Endothelial cell of umbilical vein (primary cell): ENCODE measurements around the gene SLC5A10. TPM values are rescaled to one million over a fixed set of nuclear protein-coding genes. Genes with fewer than 3 reads are reported as not detected.
"Not testable (repeated sequence)": the region's sequence is repeated elsewhere in the genome, so short reads cannot be mapped to it uniquely, and the experiment has no call there.

Experiments used
- BruUV-seq: library from RNA; stranded (reverse); fragments of 400-500 nt; replicated peaks from 2 replicates; lab custom pipeline; 2021; lab: Mats Ljungman, UMichigan
- CTCF ChIA-PET: fragments of 300-600, 350-600 bp; sonication (Branson Sonifier 250); formaldehyde crosslinking; loops from one replicate; lab custom pipeline; 2021; ENCODE audit warnings: antibody characterized with exemption, inconsistent platforms; lab: Charles Lee
- POLR2A ChIA-PET: fragments of 300-600, 350-600 bp; sonication (Branson Sonifier 250); formaldehyde crosslinking; loops from one replicate; lab custom pipeline; 2021; ENCODE audit warnings: antibody characterized with exemption, inconsistent platforms; lab: Charles Lee
- DNase-seq: peaks from one replicate; pipeline ENCODE4 v3.0.0-alpha.2; 2011; ENCODE audit warnings: low read depth, low spot score
- FAIRE-seq: peaks from 2 replicates; lab custom pipeline; 2011; peaks lifted over from hg19 to GRCh38; lab: Jason Lieb, UNC
- H2AFZ ChIP-seq: 2 replicates; pipeline ENCODE4 v1.6.0; 2012; ENCODE audit warnings: low read depth, low read length, control low read depth, inconsistent platforms
- H3K27ac ChIP-seq: 2 replicates; pipeline ENCODE4 v1.5.1; 2011; ENCODE audit warnings: low read depth, mild to moderate bottlenecking, control low read depth, low read length, moderate library complexity; ENCODE audit not compliant: insufficient read depth
- H3K27me3 ChIP-seq, 2 experiments: 2 replicates each; pipeline versions ENCODE4 v1.6.0 to v1.6.1; 2011; ENCODE audit warnings: low read length in 2 of 2, mixed read lengths in 1 of 2; ENCODE audit not compliant: control insufficient read depth in 2 of 2, insufficient read depth in 2 of 2
- H3K36me3 ChIP-seq, 2 experiments: 2 replicates in 1 of 2; 3 replicates in 1 of 2; pipeline ENCODE4 v1.5.1; 2011; ENCODE audit warnings: low read length in 2 of 2, mild to moderate bottlenecking in 1 of 2, moderate library complexity in 1 of 2; ENCODE audit not compliant: control insufficient read depth in 2 of 2, insufficient read depth in 2 of 2; ENCODE audit errors: extremely low read depth in 1 of 2
- H3K4me1 ChIP-seq: 3 replicates; pipeline ENCODE4 v1.5.1; 2011; ENCODE audit warnings: mild to moderate bottlenecking, low read length; ENCODE audit not compliant: control insufficient read depth, insufficient read depth; ENCODE audit errors: extremely low read depth
- H3K4me2 ChIP-seq: 2 replicates; pipeline ENCODE4 v1.6.1; 2011; ENCODE audit warnings: low read length, control low read depth, mixed read lengths; ENCODE audit not compliant: insufficient read depth
- H3K4me3 ChIP-seq, 3 experiments: fragments of 200-600 bp in 1 of 3; sonication (generic), shearing (Covaris generic) in 1 of 3; replicated peaks in 1 of 3; 2 replicates each; pipeline ENCODE4 v1.5.1; 2011 to 2016; ENCODE audit warnings: control low read depth in 3 of 3, low read length in 3 of 3, mild to moderate bottlenecking in 2 of 3, inconsistent platforms in 1 of 3, low read depth in 1 of 3, moderate library complexity in 1 of 3; ENCODE audit not compliant: insufficient read depth in 1 of 3
- H3K79me2 ChIP-seq: 2 replicates; pipeline ENCODE4 v1.6.0; 2012; ENCODE audit warnings: low read length, inconsistent platforms; ENCODE audit not compliant: control insufficient read depth, insufficient read depth
- H3K9ac ChIP-seq: replicated peaks from 2 replicates; pipeline ENCODE3; 2011; ENCODE audit warnings: low read length, control low read depth; ENCODE audit not compliant: insufficient read depth; ENCODE audit errors: extremely low read depth
- H3K9me1 ChIP-seq: replicated peaks from 3 replicates; pipeline ENCODE4 v1.6.0; 2011; ENCODE audit warnings: mild to moderate bottlenecking, low read length; ENCODE audit not compliant: control insufficient read depth, insufficient read depth; ENCODE audit errors: extremely low read depth
- H3K9me3 ChIP-seq: replicated peaks from 2 replicates; pipeline ENCODE4 v1.5.1; 2012; ENCODE audit warnings: low read length, inconsistent platforms; ENCODE audit not compliant: control insufficient read depth, insufficient read depth
- H4K20me1 ChIP-seq: replicated peaks from 2 replicates; pipeline ENCODE3; 2011; ENCODE audit warnings: mild to moderate bottlenecking, low read length; ENCODE audit not compliant: control insufficient read depth, insufficient read depth; ENCODE audit errors: extremely low read depth
- CTCF ChIP-seq, 2 donors: IDR thresholded peaks; 1 replicate in 1 of 2; 2 replicates in 1 of 2; pipeline ENCODE4 v1.5.1; 2011; ENCODE audit warnings: low read length in 2 of 2, mild to moderate bottlenecking in 2 of 2, moderate library complexity in 2 of 2, control low read depth in 1 of 2, inconsistent platforms in 1 of 2, low read depth in 1 of 2; ENCODE audit not compliant: insufficient read depth in 1 of 2; ENCODE audit errors: extremely low read depth in 1 of 2
- EZH2 ChIP-seq: IDR thresholded peaks from 2 replicates; pipeline ENCODE4 v1.6.1; 2012; ENCODE audit warnings: borderline replicate concordance, low read depth, mild to moderate bottlenecking, moderate library complexity, low read length, inconsistent platforms; ENCODE audit not compliant: severe bottlenecking
- FOS ChIP-seq: IDR thresholded peaks from 2 replicates; pipeline ENCODE4 v1.6.1; 2011; ENCODE audit warnings: mild to moderate bottlenecking, low read length, moderate library complexity, borderline replicate concordance; ENCODE audit not compliant: insufficient read depth
- GATA2 ChIP-seq: IDR thresholded peaks from 2 replicates; pipeline ENCODE4 v1.7.0; 2011; ENCODE audit warnings: low read depth, mild to moderate bottlenecking, moderate library complexity, mixed read lengths, low read length; ENCODE audit not compliant: insufficient read length, insufficient read depth
- JUN ChIP-seq: IDR thresholded peaks from 2 replicates; pipeline ENCODE4 v1.6.1; 2011; ENCODE audit warnings: borderline replicate concordance, low read depth; ENCODE audit not compliant: insufficient read length, insufficient read depth
- MAX ChIP-seq: IDR thresholded peaks from 2 replicates; pipeline ENCODE4 v1.6.1; 2011; ENCODE audit not compliant: insufficient read depth, insufficient read length
- MYC ChIP-seq: IDR thresholded peaks from one replicate; pipeline ENCODE4 v1.6.1; 2011; ENCODE audit warnings: mild to moderate bottlenecking, low read depth, low read length
- POLR2A ChIP-seq: IDR thresholded peaks from 2 replicates; pipeline ENCODE4 v1.6.1; 2012; ENCODE audit warnings: low read depth, mild to moderate bottlenecking, control low read depth, low read length
- POLR2AphosphoS5 ChIP-seq: IDR thresholded peaks from 2 replicates; pipeline ENCODE4 v1.6.1; 2012; ENCODE audit warnings: low read depth, mild to moderate bottlenecking, control low read depth, low read length, moderate library complexity; ENCODE audit not compliant: insufficient read depth
- dilution Hi-C: fragments of 300-500 bp; cut with MboI; formaldehyde crosslinking; loops from one replicate; pipeline ENCODE4 v1.15.0; 2019; ENCODE audit warnings: low sequenced_read_pairs; ENCODE audit not compliant: extremely low pct_ligation_motif_present
- intact Hi-C: fragments of 100-400 bp; cut with micrococcal nuclease; formaldehyde crosslinking; loops from one replicate; pipeline ENCODE4 v1.10.0; 2022
- polyA plus RNA-seq, 4 experiments: library from polyadenylated mRNA; depleted of rRNA in 3 of 4; stranded (reverse) in 3 of 4; unstranded in 1 of 4; fragments of >200 nt; gene quantifications; 2 replicates each; pipeline versions ENCODE4 v1.2.1 to v1.2.3, GENCODE V29; 2011 to 2012; ENCODE audit warnings: missing spikeins in 1 of 4
- total RNA-seq: library from RNA; stranded (reverse); gene quantifications from 2 replicates; pipeline ENCODE4 v1.2.3, GENCODE V29; 2021

The SLC5A10 gene
- total and polyA plus RNA-seq, 2 donors (not counting 3 experiments of a cell fraction or from before 2014, with no cell fraction given) = not detected

GRCh38 chr17:18955009-18955408, 3.0 kb downstream of the SLC5A10 start:
- no peaks in the 10 kb centered on the region for H3K9me1 ChIP-seq

GRCh38 chr17:18956021-18956420, 4.1 kb downstream of the SLC5A10 start:
- H3K36me3 ChIP-seq, H4K20me1 ChIP-seq, H3K9ac ChIP-seq, H3K4me3 ChIP-seq, H3K9me1 ChIP-seq, POLR2A ChIA-PET, H3K27me3 ChIP-seq, H3K4me2 ChIP-seq, intact Hi-C loops, H3K4me1 ChIP-seq, H3K27ac ChIP-seq, H2AFZ ChIP-seq, BruUV-seq, H3K9me3 ChIP-seq, FAIRE-seq, DNase-seq, H3K79me2 ChIP-seq, dilution Hi-C loops: not testable (repeated sequence)
- CTCF ChIA-PET = interaction anchor here (1.7 kb wide), 1 partner anchor 10 kb away, joined by 5 read pairs; no protein-coding TSS in a partner anchor

More at GRCh38 chr17:18955009-18955408, 3.0 kb downstream of the SLC5A10 start:
- H3K79me2 ChIP-seq = no peaks in the 10 kb centered on the region
- H3K9ac ChIP-seq = no peak overlapping the region
- FAIRE-seq = no peak
- intact Hi-C loops = no loop called here
- BruUV-seq = no TSS peak
- no peak overlapping the region for H2AFZ ChIP-seq
- no peak overlapping the region for H3K4me3 ChIP-seq
- CTCF ChIA-PET = interaction anchor here (0.6 to 1.4 kb wide), 2 partner anchors 43 to 53 kb away, joined by 4 to 5 read pairs; no protein-coding TSS in a partner anchor
- no peaks in the 10 kb centered on the region for H4K20me1 ChIP-seq
- H3K36me3 ChIP-seq = no peaks in the 10 kb centered on the region
- H3K9me3 ChIP-seq = no peaks in the 10 kb centered on the region
- TF ChIP-seq FOS = no peak
- TF ChIP-seq CTCF (IDR thresholded peaks at IDR 0.05; ENCODE audit: extremely low read depth in 1 of 2, insufficient read depth in 1 of 2, low read depth in 1 of 2, low read length in 2 of 2) = no peak
- no peak for TF ChIP-seq EZH2
- no peak for TF ChIP-seq POLR2AphosphoS5
- TF ChIP-seq JUN = no peak
- no peak for TF ChIP-seq POLR2A
- TF ChIP-seq GATA2 = no peak
- TF ChIP-seq MYC = no peak
- no peak for TF ChIP-seq MAX
- POLR2A ChIA-PET = no interaction called here
- H3K27ac ChIP-seq = no peak overlapping the region
- dilution Hi-C loops = no loop called here
- H3K27me3 ChIP-seq = peaks cover 0 to 2% of the 10 kb centered on the region in 2 experiments
- no peak for DNase-seq
- H3K4me2 ChIP-seq = no peak overlapping the region
- no peaks in the 10 kb centered on the region for H3K4me1 ChIP-seq
